Measurements from ENCODE around the gene CCDC59. TPM values are rescaled to one million over a fixed set of nuclear protein-coding genes. Genes with fewer than 3 reads are reported as not detected.
A peak's percentile ranks its signal among the peaks of the same experiment; 100 is the strongest.

The CCDC59 gene
- total and polyA plus RNA-seq, 10 of the 15 experiments (the other 5 are each of a cell fraction or from before 2014, with no cell fraction given), result 30.4 to 128 (median 84.0) TPM

- TF ChIP-seq PBX3 (IDR thresholded peaks at IDR 0.05; ENCODE audit: insufficient replicate concordance, low read depth, low read length), result no peak
- TF ChIP-seq LARP7 (IDR thresholded peaks at IDR 0.05), result peak; percentile 96
- TF ChIP-seq CHD2 (IDR thresholded peaks at IDR 0.05; ENCODE audit: borderline replicate concordance, low read depth, low read length), result peak; percentile 83
- TF ChIP-seq KLF5 (IDR thresholded peaks at IDR 0.05; ENCODE audit: partially characterized antibody), result peak; percentile 92
- TF ChIP-seq ELK1 (IDR thresholded peaks at IDR 0.05; ENCODE audit: low read depth, low read length), result peak; percentile 84
- TF ChIP-seq NR2C2 (IDR thresholded peaks at IDR 0.05; ENCODE audit: borderline replicate concordance, control insufficient read depth, insufficient read length, low read depth), result peak; percentile 100
- no peak for TF ChIP-seq TCF7 (IDR thresholded peaks at IDR 0.05; ENCODE audit: borderline replicate concordance)
- peak; percentile 99 for TF ChIP-seq PML (IDR thresholded peaks at IDR 0.05; ENCODE audit: low read length)
- peak; percentile 99 for TF ChIP-seq POLR2A (IDR thresholded peaks at IDR 0.05; ENCODE audit: low read depth, low read length)
- peak; percentile 100 for TF ChIP-seq NR2F1 (conservative IDR thresholded peaks at IDR 0.05)
- peak; percentile 42 for TF ChIP-seq NFIC (IDR thresholded peaks at IDR 0.05; ENCODE audit: low read depth, low read length)
- TF ChIP-seq SREBF2 (IDR thresholded peaks at IDR 0.05; ENCODE audit: low read length), result no peak
- TF ChIP-seq CHD4 (IDR thresholded peaks at IDR 0.05), result no peak
- TF ChIP-seq POLR2AphosphoS2 (IDR thresholded peaks at IDR 0.05; ENCODE audit: low read depth, low read length), result peak; percentile 99
- TF ChIP-seq ZSCAN29 (IDR thresholded peaks at IDR 0.05), result no peak
- no peak; the same call in 1 of the 2 replicates for TF ChIP-seq USF2 (IDR thresholded peaks at IDR 0.05; ENCODE audit: borderline replicate concordance, low read depth, low read length)
- TF ChIP-seq ATF3 (IDR thresholded peaks at IDR 0.05; ENCODE audit: borderline replicate concordance, extremely low read depth, low read depth, low read length), result peak; percentile 92
- TF ChIP-seq SIN3A (IDR thresholded peaks at IDR 0.05; ENCODE audit: low read depth, low read length), result peak; percentile 89
- peak; percentile 53; the same call in 1 of the 2 replicates for TF ChIP-seq ZNF24 (IDR thresholded peaks at IDR 0.05)
- TF ChIP-seq SUZ12 (IDR thresholded peaks at IDR 0.05; ENCODE audit: unreplicated experiment), result no peak
- TF ChIP-seq SMAD5 (IDR thresholded peaks at IDR 0.05; ENCODE audit: low read depth), result peak; percentile 92
- TF ChIP-seq HSF1 (IDR thresholded peaks at IDR 0.05; ENCODE audit: low read depth, low read length), result 0 out of 2 replicates have a peak, but pooled peaks have one; percentile 50
- peak; percentile 18; the same call in 1 of the 2 replicates for TF ChIP-seq PKNOX1 (IDR thresholded peaks at IDR 0.05)
- peak; percentile 89 for TF ChIP-seq GATAD2B (conservative IDR thresholded peaks at IDR 0.05; ENCODE audit: low read depth)
Observed at GRCh38 chr12:82358200-82359114, at the start of gene CCDC59, which contains the start of gene METTL25 (continued).

Measured in GM12878 (cell line).